Measurements from ENCODE around the gene BSG.

DNA sequence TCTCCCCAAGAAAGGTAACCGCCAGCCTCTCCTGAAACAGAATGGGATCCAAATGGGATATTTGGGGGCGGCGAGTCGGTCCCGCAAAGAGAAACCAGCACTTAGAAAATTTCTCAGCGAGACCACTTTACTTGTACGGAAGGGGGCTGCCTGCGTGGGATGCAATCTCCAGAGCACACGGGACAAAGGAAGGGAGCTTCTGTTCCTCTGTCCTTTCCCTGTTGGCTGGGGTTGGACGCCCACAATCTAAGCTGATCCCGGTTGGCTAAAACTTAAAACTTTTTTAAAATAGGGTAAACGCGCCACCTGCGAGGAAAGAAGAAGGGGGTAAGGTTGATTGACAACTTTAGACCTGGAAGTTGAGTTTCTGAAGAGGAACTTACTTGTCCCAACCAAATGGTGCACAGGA is 826 bp upstream of the BSG start:
- TF ChIP-seq POLR2A (IDR thresholded peaks at IDR 0.05; ENCODE audit: low read depth, low read length) (no peak), POLR2AphosphoS5 (IDR thresholded peaks at IDR 0.05; ENCODE audit: low read depth, low read length) (no peak), TAF1 (IDR thresholded peaks at IDR 0.05; ENCODE audit: borderline replicate concordance, low read depth, low read length) (no peak)
